ENCODE measurements around the gene PODNL1. TPM values are rescaled to one million over a fixed set of nuclear protein-coding genes. Genes with fewer than 3 reads are reported as not detected.
A peak's percentile ranks its signal among the peaks of the same experiment; 100 is the strongest.

Gene PODNL1
- total and polyA plus RNA-seq, 8 donors: 1.3 to 17.9 (median 1.7) TPM

DNA sequence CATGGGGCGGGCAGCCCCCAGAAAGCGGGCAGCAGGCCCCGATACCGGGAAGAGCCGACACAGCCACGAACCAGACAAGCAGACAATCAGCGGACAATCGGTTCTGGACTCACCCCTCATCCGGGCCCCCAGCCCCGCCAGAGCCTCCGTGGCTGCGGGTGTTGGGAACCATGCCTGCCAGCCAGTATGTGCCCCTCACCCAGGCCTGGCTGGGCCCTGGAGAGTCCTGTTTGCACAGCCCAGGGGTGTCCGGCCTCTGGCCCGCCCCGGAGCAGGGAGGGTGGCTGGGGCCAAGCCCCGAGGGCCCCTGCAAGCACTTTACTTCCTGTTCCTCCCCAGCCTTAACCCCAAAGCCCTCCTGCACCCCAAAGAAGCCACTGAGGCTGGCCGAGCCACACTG is 7.8 kb downstream of the PODNL1 start:
- peaks cover 0 to 49% of the 10 kb centered on the region in 2 donors for H3K36me3 ChIP-seq
- intact Hi-C loops (cut with DNase I): no loop called here
- H3K27me3 ChIP-seq: peaks cover 0 to 10% of the 10 kb centered on the region in 2 donors
- no peak overlapping the region for H3K4me3 ChIP-seq
- DNase-seq (no peak), ATAC-seq (no peak)
- H3K9me3 ChIP-seq: no peaks in the 10 kb centered on the region
- TF ChIP-seq, protein P1, sequence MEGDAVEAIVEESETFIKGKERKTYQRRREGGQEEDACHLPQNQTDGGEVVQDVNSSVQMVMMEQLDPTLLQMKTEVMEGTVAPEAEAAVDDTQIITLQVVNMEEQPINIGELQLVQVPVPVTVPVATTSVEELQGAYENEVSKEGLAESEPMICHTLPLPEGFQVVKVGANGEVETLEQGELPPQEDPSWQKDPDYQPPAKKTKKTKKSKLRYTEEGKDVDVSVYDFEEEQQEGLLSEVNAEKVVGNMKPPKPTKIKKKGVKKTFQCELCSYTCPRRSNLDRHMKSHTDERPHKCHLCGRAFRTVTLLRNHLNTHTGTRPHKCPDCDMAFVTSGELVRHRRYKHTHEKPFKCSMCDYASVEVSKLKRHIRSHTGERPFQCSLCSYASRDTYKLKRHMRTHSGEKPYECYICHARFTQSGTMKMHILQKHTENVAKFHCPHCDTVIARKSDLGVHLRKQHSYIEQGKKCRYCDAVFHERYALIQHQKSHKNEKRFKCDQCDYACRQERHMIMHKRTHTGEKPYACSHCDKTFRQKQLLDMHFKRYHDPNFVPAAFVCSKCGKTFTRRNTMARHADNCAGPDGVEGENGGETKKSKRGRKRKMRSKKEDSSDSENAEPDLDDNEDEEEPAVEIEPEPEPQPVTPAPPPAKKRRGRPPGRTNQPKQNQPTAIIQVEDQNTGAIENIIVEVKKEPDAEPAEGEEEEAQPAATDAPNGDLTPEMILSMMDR (IDR thresholded peaks at IDR 0.05): no peak
- H3K4me1 ChIP-seq: peaks cover 0 to 12% of the 10 kb centered on the region in 2 donors
- no peak overlapping the region for H3K27ac ChIP-seq

DNA sequence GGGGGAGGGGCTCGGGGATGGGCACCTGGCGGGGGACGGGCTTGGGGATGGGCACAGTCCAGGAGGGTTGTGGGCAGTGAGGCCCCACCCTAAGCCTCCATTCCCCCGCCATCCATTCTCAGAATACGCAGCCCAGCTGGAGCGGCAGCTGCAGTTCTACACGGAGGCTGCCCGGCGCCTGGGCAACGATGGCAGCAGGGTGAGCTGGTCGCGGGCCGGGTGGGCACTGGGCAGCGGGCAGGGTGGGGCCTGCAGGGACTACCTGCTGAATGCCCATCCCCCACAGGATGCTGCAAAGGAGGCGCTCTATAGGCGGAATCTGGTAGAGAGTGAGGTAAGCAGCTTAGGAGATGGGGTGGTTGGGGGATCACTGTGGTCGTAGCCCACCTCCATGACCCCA is 8.3 kb downstream of the PODNL1 start:
- ATAC-seq (no peak), DNase-seq (no peak)
- H3K27ac ChIP-seq: no peak overlapping the region
- H3K4me3 ChIP-seq: no peak overlapping the region
- peaks cover 0 to 54% of the 10 kb centered on the region in 2 donors for H3K36me3 ChIP-seq
- no peaks in the 10 kb centered on the region for H3K9me3 ChIP-seq
- H3K27me3 ChIP-seq: peaks cover 0 to 6% of the 10 kb centered on the region in 2 donors
- intact Hi-C loops (cut with DNase I): no loop called here
- peaks cover 0 to 12% of the 10 kb centered on the region in 2 donors for H3K4me1 ChIP-seq
- TF ChIP-seq, protein P1 (IDR thresholded peaks at IDR 0.05): no peak

DNA sequence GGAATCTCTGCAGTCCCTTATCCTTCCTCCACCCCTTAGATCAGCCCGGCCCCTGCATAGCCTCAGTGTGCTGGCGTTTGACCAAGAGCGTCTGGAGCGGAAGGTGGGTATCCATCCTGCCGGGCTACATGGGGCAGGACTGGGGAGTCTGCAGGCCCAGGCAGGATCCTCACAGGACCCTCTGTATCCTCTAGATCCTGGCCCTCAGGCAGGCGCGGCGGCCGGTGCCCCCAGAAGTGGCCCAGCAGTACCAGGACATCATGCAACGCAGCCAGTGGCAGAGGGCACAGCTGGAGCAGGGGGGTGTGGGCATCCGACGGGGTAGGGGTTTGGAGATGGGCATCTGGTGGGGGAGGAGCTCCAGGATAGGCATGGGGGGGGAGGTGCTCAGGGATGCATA is 8.9 kb downstream of the PODNL1 start:
- intact Hi-C loops (cut with DNase I): no loop called here
- Histone ChIP-seq H3K27me3 (peaks cover 0 to 4% of the 10 kb centered on the region in 2 donors), H3K27ac (no peak overlapping the region), H3K9me3 (no peaks in the 10 kb centered on the region), H3K36me3 (peaks cover 0 to 60% of the 10 kb centered on the region in 2 donors), H3K4me1 (peaks cover 0 to 12% of the 10 kb centered on the region in 2 donors), H3K4me3 (no peak overlapping the region)
- no peak for DNase-seq
- no peak for ATAC-seq
- TF ChIP-seq, protein P1 (IDR thresholded peaks at IDR 0.05): no peak

DNA sequence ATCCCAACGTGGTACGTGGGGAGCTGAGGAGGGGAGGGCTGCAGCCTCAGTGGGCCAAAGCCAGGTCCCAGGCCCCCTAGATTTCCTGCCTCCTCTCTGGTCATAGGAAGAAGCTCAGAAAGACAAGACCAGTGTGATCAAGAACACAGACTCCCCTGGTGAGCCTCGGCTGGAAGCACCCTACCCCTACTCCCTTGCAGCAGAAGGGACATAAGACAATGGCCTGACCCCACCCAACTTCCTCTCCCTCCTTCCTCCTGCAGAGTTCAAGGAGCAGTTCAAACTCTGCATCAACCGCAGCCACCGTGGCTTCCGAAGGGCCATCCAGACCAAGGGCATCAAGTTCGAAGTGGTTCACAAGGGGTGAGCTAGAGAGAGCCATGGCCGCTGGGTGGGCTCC is 11.5 kb downstream of the PODNL1 start:
- intact Hi-C loops (cut with DNase I): no loop called here
- DNase-seq (no peak), ATAC-seq (peak; percentile 23)
- H3K27me3 ChIP-seq: no peaks in the 10 kb centered on the region
- no peaks in the 10 kb centered on the region for H3K9me3 ChIP-seq
- peaks cover 0 to 12% of the 10 kb centered on the region in 2 donors for H3K4me1 ChIP-seq
- peak overlapping the region; percentile 26 to 53 for H3K27ac ChIP-seq
- H3K36me3 ChIP-seq: peaks cover 0 to 85% of the 10 kb centered on the region in 2 donors
- H3K4me3 ChIP-seq: no peak overlapping the region
- TF ChIP-seq, protein P1 (IDR thresholded peaks at IDR 0.05): no peak

DNA sequence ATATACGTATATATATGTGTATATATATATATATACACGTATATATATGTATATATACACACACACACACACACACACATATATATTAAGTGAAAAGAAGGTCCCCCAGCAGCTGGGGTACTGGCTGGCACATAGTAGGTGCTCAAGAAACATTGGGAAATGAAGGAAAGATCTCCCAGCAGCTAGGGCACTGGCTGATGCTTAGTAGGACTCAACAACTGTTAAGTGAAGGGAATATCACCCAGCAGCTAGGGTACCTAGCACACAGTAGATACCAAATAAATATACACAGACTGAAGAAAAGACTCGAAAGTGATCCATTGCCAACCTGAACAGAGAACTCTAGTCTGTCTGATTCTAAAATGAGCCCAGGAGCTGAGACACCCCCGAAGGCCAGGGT is 12.2 kb downstream of the PODNL1 start:
- Histone ChIP-seq H3K4me3 (no peak overlapping the region), H3K27me3 (no peaks in the 10 kb centered on the region), H3K4me1 (peaks cover 0 to 12% of the 10 kb centered on the region in 2 donors), H3K36me3 (peaks cover 0 to 85% of the 10 kb centered on the region in 2 donors), H3K9me3 (peaks cover 0 to 2% of the 10 kb centered on the region in 2 donors), H3K27ac (peak overlapping the region; percentile 26 to 53)
- TF ChIP-seq, protein P1 (IDR thresholded peaks at IDR 0.05): no peak
- intact Hi-C loops (cut with DNase I): no loop called here
- no peak for ATAC-seq
- no peak for DNase-seq

Data from left lung (tissue), 10 donors.